Measurements from ENCODE around the gene TRIO. TPM values are rescaled to one million over a fixed set of nuclear protein-coding genes. Genes with fewer than 3 reads are reported as not detected.

The TRIO gene
- total RNA-seq, 4 donors from 2014 or later: 290 to 370 (median 346) TPM

GRCh38 chr5:14465116-14465515 is 322.0 kb downstream of the TRIO start:
- Histone ChIP-seq H3K27ac (no peak overlapping the region), H3K9me3 (no peaks in the 10 kb centered on the region), H3K27me3 (no peaks in the 10 kb centered on the region), H3K4me1 (peaks cover 0 to 21% (median 0%) of the 10 kb centered on the region in 4 donors), H3K4me3 (no peak overlapping the region), H3K36me3 (peaks cover 0 to 71% (median 6%) of the 10 kb centered on the region in 3 donors)
- no peak for TF ChIP-seq POLR2A (IDR thresholded peaks at IDR 0.05)
- TF ChIP-seq EP300 (IDR thresholded peaks at IDR 0.05): no peak
- TF ChIP-seq CTCF (IDR thresholded peaks at IDR 0.05): no peak
- 71 to 75% methylated on average over 4 of the region's 4 CpGs for WGBS, 2 donors
- DNase-seq (ENCODE audit: low spot score in 2 of 2): no peak

DNA sequence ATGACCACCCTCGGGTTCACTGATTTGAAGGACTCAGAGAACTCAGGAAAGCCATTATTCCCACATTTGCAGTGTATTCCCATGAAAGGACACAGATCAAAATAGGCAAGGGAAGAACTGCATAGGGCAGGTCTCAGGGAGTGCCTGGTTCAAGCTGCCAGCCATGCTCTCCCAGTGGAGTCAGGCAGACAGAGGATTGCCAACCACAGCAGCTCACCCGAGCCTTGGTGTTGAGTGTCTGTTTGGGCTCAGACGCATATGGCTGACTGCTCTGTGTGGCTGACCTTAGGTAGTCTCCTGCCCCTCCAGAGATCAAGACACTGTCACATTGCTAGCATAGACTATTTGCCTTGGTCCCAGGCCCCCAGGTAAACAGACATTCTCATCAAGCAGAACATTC is 322.6 kb downstream of the TRIO start:
- DNase-seq (ENCODE audit: low spot score in 2 of 2): no peak

GRCh38 chr5:14467251-14467650 is 324.1 kb downstream of the TRIO start:
- no peaks in the 10 kb centered on the region for H3K9me3 ChIP-seq
- H3K36me3 ChIP-seq: peaks cover 0 to 68% (median 2%) of the 10 kb centered on the region in 3 donors
- peaks cover 0 to 23% (median 0%) of the 10 kb centered on the region in 4 donors for H3K4me1 ChIP-seq
- no peak for DNase-seq (ENCODE audit: low spot score in 2 of 2)
- H3K27ac ChIP-seq: no peak overlapping the region
- TF ChIP-seq POLR2A (IDR thresholded peaks at IDR 0.05) (no peak), CTCF (IDR thresholded peaks at IDR 0.05) (no peak), EP300 (IDR thresholded peaks at IDR 0.05) (no peak)
- no peak overlapping the region for H3K4me3 ChIP-seq
- H3K27me3 ChIP-seq: no peaks in the 10 kb centered on the region
- 95% methylated on average over 8 of the region's 8 CpGs for WGBS, 2 donors

More for the DNA sequence above, 322.6 kb downstream of the TRIO start:
- Histone ChIP-seq H3K4me1 (peaks cover 0 to 23% (median 0%) of the 10 kb centered on the region in 4 donors), H3K27me3 (no peaks in the 10 kb centered on the region), H3K4me3 (no peak overlapping the region), H3K36me3 (peaks cover 0 to 70% (median 6%) of the 10 kb centered on the region in 3 donors), H3K27ac (no peak overlapping the region), H3K9me3 (no peaks in the 10 kb centered on the region)
- TF ChIP-seq CTCF (IDR thresholded peaks at IDR 0.05): no peak
- 88 to 93% methylated on average over 3 of the region's 3 CpGs for WGBS, 2 donors

GRCh38 chr5:14467886-14468285 is 324.7 kb downstream of the TRIO start:
- peaks cover 0 to 23% (median 0%) of the 10 kb centered on the region in 4 donors for H3K4me1 ChIP-seq
- no peak for DNase-seq (ENCODE audit: low spot score in 2 of 2)
- no peak overlapping the region for H3K4me3 ChIP-seq
- peaks cover 0 to 68% (median 2%) of the 10 kb centered on the region in 3 donors for H3K36me3 ChIP-seq
- no peak overlapping the region for H3K27ac ChIP-seq
- 75 to 87% methylated on average over 5 of the region's 5 CpGs for WGBS, 2 donors
- H3K9me3 ChIP-seq: no peaks in the 10 kb centered on the region
- TF ChIP-seq CTCF (IDR thresholded peaks at IDR 0.05) (no peak), EP300 (IDR thresholded peaks at IDR 0.05) (no peak), POLR2A (IDR thresholded peaks at IDR 0.05) (no peak)
- H3K27me3 ChIP-seq: no peaks in the 10 kb centered on the region

DNA sequence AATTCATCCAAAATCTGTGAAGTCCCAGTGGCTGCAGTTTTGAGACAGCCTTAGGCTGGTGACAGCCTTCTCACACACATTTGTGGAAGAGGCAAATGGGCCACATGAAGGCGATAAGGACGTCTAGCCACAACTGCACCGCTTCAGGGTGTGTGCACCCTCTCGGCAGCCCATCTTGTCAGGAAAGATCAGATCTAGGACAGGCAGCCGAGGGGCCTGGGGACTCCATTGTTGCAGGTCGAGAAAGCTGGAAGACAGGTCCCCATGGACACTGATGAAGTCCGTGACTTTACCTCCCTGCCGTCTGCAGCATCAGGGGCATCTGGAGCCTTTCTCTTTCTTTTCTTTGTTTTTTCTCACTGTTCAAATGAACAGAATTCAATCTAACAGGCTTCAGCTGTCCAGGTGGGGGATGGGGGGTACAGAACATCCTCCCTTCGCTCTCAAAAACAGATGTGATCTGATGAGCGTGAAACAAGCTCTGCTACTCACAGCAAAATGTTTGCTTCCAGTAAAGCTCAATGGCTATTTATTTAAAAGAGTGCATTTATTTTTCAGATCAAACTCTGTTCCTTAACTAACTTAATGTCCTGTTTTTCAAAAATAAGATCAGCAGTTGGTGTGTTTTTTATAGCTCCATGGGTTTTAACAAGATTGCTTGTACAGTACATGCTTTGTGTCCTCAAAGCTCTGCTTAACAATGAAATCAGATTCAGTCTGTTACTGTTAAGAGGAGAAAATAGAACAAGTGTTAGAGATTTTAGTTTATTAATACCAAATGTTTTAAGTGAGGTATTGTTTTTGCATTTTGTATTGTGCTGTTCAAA is 326.6 kb downstream of the TRIO start:
- Histone ChIP-seq H3K9me3 (no peaks in the 10 kb centered on the region), H3K27ac (peak overlapping the region in 2 of 4 donors; percentile 64 to 66), H3K4me3 (no peak overlapping the region), H3K27me3 (no peaks in the 10 kb centered on the region), H3K4me1 (peaks cover 0 to 13% (median 0%) of the 10 kb centered on the region in 4 donors), H3K36me3 (peaks cover 0 to 66% (median 2%) of the 10 kb centered on the region in 3 donors)
- no peak for DNase-seq (ENCODE audit: low spot score in 2 of 2)
- WGBS, 2 donors: 55 to 69% methylated on average over 10 of the region's 10 CpGs
- no peak for TF ChIP-seq EP300 (IDR thresholded peaks at IDR 0.05)
